Brain microvascular endothelial cell (primary cell): ENCODE data around the gene TMA16.

Source experiments
- DNase-seq: peaks from one replicate; pipeline ENCODE4 v3.0.0-alpha.2; 2020
- H3K27ac ChIP-seq: fragments of 250-450 bp; sonication (Bioruptor Pico); 2 replicates; pipeline ENCODE4 v1.5.1; 2020; ENCODE audit warnings: mild to moderate bottlenecking, moderate library complexity
- H3K27me3 ChIP-seq: fragments of 250-450 bp; sonication (Bioruptor Pico); replicated peaks from 2 replicates; pipeline ENCODE4 v1.5.1; 2020; ENCODE audit warnings: mild to moderate bottlenecking
- H3K36me3 ChIP-seq: fragments of 250-450 bp; sonication (Bioruptor Pico); replicated peaks from 2 replicates; pipeline ENCODE4 v1.5.1; 2020; ENCODE audit warnings: mild to moderate bottlenecking
- H3K4me3 ChIP-seq: 2 replicates; pipeline ENCODE4 v1.5.1; 2011; ENCODE audit warnings: low read depth, mild to moderate bottlenecking, control low read depth, low read length, moderate library complexity
- CTCF ChIP-seq: IDR thresholded peaks from 2 replicates; pipeline ENCODE4 v1.5.1; 2011; ENCODE audit warnings: low read depth, mild to moderate bottlenecking, moderate library complexity, low read length, control low read depth, inconsistent platforms; ENCODE audit errors: missing control alignments
- in situ Hi-C: cut with HindIII; loops from 2 replicates; pipeline ENCODE4 v1.10.0; 2017; ENCODE audit warnings: low sequenced_read_pairs, low pct_ligation_motif_present

The TMA16 gene

GRCh38 chr4:163470391-163470790 lies 24.1 kb upstream of the TMA16 start:
- Histone ChIP-seq H3K4me3 (no peak overlapping the region), H3K36me3 (no peaks in the 10 kb centered on the region), H3K27me3 (no peaks in the 10 kb centered on the region), H3K27ac (no peak overlapping the region)
- in situ Hi-C loops = no loop called here
- no peak for TF ChIP-seq CTCF
- DNase-seq = no peak

- in situ Hi-C loops = no loop called here
- Histone ChIP-seq H3K27ac (no peak overlapping the region), H3K27me3 (no peaks in the 10 kb centered on the region), H3K36me3 (no peaks in the 10 kb centered on the region), H3K4me3 (no peak overlapping the region)
- no peak for TF ChIP-seq CTCF
- no peak for DNase-seq
Measured at GRCh38 chr4:163473130-163473529, 21.4 kb upstream of the TMA16 start.

- no peaks in the 10 kb centered on the region for H3K27me3 ChIP-seq
- no peak within 1 kb of the TSS for H3K4me3 ChIP-seq
- in situ Hi-C loops = no loop called here
- H3K27ac ChIP-seq = no peak within 1 kb of the TSS
- no peak for TF ChIP-seq CTCF
- no peaks in the 10 kb centered on the region for H3K36me3 ChIP-seq
- DNase-seq = no peak
Measured at GRCh38 chr4:163473576-163473975, 20.9 kb upstream of the TMA16 start, which contains the start of gene TKTL2. Gene TKTL2 (minus strand): TSS chr4:163473754. CDS start chr4:163473734, 20 bp downstream.

- Histone ChIP-seq H3K36me3 (no peaks in the 10 kb centered on the region), H3K27ac (no peak overlapping the region), H3K27me3 (no peaks in the 10 kb centered on the region), H3K4me3 (no peak overlapping the region)
- no peak for DNase-seq
- in situ Hi-C loops = no loop called here
- no peak for TF ChIP-seq CTCF
Measured at GRCh38 chr4:163474027-163474426, 20.5 kb upstream of the TMA16 start.

- in situ Hi-C loops = no loop called here
- H3K36me3 ChIP-seq = no peaks in the 10 kb centered on the region
- H3K27ac ChIP-seq = no peak overlapping the region
- no peaks in the 10 kb centered on the region for H3K27me3 ChIP-seq
- no peak for TF ChIP-seq CTCF
- no peak overlapping the region for H3K4me3 ChIP-seq
- DNase-seq = no peak
Measured at GRCh38 chr4:163476761-163477438, 17.6 kb upstream of the TMA16 start.

- Histone ChIP-seq H3K36me3 (no peaks in the 10 kb centered on the region), H3K27me3 (no peaks in the 10 kb centered on the region), H3K4me3 (no peak overlapping the region), H3K27ac (no peak overlapping the region)
- no peak for DNase-seq
- no peak for TF ChIP-seq CTCF
- in situ Hi-C loops = no loop called here
Measured at GRCh38 chr4:163482190-163482589, 12.3 kb upstream of the TMA16 start.
